Measurements from ENCODE around the gene STMN1.

The STMN1 gene

GRCh38 chr1:25922056-25922970 lies 16.1 kb upstream of the STMN1 start:
- H3K9me3 ChIP-seq (ENCODE audit: control insufficient read depth, low read length): no peaks in the 10 kb centered on the region
- peak; percentile 24 to 27 (median 25) for DNase-seq
- no peaks in the 10 kb centered on the region for H3K27me3 ChIP-seq (replicated peaks; ENCODE audit: control insufficient read depth, insufficient read depth, low read length, poor library complexity, severe bottlenecking)
- peak overlapping the region; percentile 57 for H3K4me3 ChIP-seq (ENCODE audit: insufficient read depth, low read depth, low read length, poor library complexity, severe bottlenecking)
- peaks cover 23% of the 10 kb centered on the region for H3K4me1 ChIP-seq (ENCODE audit: control insufficient read depth, insufficient read depth, low read length, poor library complexity, severe bottlenecking)
- no peaks in the 10 kb centered on the region for H3K36me3 ChIP-seq (ENCODE audit: control insufficient read depth, insufficient read depth, low read length)
- peak overlapping the region; percentile 5 for H3K27ac ChIP-seq (ENCODE audit: insufficient read depth, low read length, poor library complexity, severe bottlenecking)

- no peaks in the 10 kb centered on the region for H3K9me3 ChIP-seq (ENCODE audit: control insufficient read depth, low read length)
- no peak for DNase-seq
- H3K4me1 ChIP-seq (ENCODE audit: control insufficient read depth, insufficient read depth, low read length, poor library complexity, severe bottlenecking): peaks cover 23% of the 10 kb centered on the region
- no peaks in the 10 kb centered on the region for H3K36me3 ChIP-seq (ENCODE audit: control insufficient read depth, insufficient read depth, low read length)
- H3K27me3 ChIP-seq (replicated peaks; ENCODE audit: control insufficient read depth, insufficient read depth, low read length, poor library complexity, severe bottlenecking): no peaks in the 10 kb centered on the region
- no peak overlapping the region for H3K27ac ChIP-seq (ENCODE audit: insufficient read depth, low read length, poor library complexity, severe bottlenecking)
- H3K4me3 ChIP-seq (ENCODE audit: insufficient read depth, low read depth, low read length, poor library complexity, severe bottlenecking): no peak overlapping the region
Observed at GRCh38 chr1:25918615-25919014, 12.4 kb upstream of the STMN1 start.

GRCh38 chr1:25917996-25918395 lies 11.8 kb upstream of the STMN1 start:
- no peak overlapping the region for H3K27ac ChIP-seq (ENCODE audit: insufficient read depth, low read length, poor library complexity, severe bottlenecking)
- H3K36me3 ChIP-seq (ENCODE audit: control insufficient read depth, insufficient read depth, low read length): no peaks in the 10 kb centered on the region
- no peak for DNase-seq
- no peaks in the 10 kb centered on the region for H3K9me3 ChIP-seq (ENCODE audit: control insufficient read depth, low read length)
- H3K4me3 ChIP-seq (ENCODE audit: insufficient read depth, low read depth, low read length, poor library complexity, severe bottlenecking): no peak overlapping the region
- H3K27me3 ChIP-seq (replicated peaks; ENCODE audit: control insufficient read depth, insufficient read depth, low read length, poor library complexity, severe bottlenecking): no peaks in the 10 kb centered on the region
- peaks cover 20% of the 10 kb centered on the region for H3K4me1 ChIP-seq (ENCODE audit: control insufficient read depth, insufficient read depth, low read length, poor library complexity, severe bottlenecking)

GRCh38 chr1:25916460-25916859 lies 10.2 kb upstream of the STMN1 start:
- DNase-seq: no peak
- no peak overlapping the region for H3K27ac ChIP-seq (ENCODE audit: insufficient read depth, low read length, poor library complexity, severe bottlenecking)
- H3K9me3 ChIP-seq (ENCODE audit: control insufficient read depth, low read length): no peaks in the 10 kb centered on the region
- H3K27me3 ChIP-seq (replicated peaks; ENCODE audit: control insufficient read depth, insufficient read depth, low read length, poor library complexity, severe bottlenecking): no peaks in the 10 kb centered on the region
- H3K4me3 ChIP-seq (ENCODE audit: insufficient read depth, low read depth, low read length, poor library complexity, severe bottlenecking): no peak overlapping the region
- no peaks in the 10 kb centered on the region for H3K36me3 ChIP-seq (ENCODE audit: control insufficient read depth, insufficient read depth, low read length)
- peaks cover 9% of the 10 kb centered on the region for H3K4me1 ChIP-seq (ENCODE audit: control insufficient read depth, insufficient read depth, low read length, poor library complexity, severe bottlenecking)

- Histone ChIP-seq H3K9me3 (ENCODE audit: control insufficient read depth, low read length) (no peaks in the 10 kb centered on the region), H3K27ac (ENCODE audit: insufficient read depth, low read length, poor library complexity, severe bottlenecking) (no peak overlapping the region)
- no peak for DNase-seq
Observed at GRCh38 chr1:25914074-25914995, 8.1 kb upstream of the STMN1 start.

GRCh38 chr1:25913206-25913605 lies 7.0 kb upstream of the STMN1 start:
- DNase-seq: no peak
- Histone ChIP-seq H3K4me3 (ENCODE audit: insufficient read depth, low read depth, low read length, poor library complexity, severe bottlenecking) (no peak overlapping the region), H3K27me3 (replicated peaks; ENCODE audit: control insufficient read depth, insufficient read depth, low read length, poor library complexity, severe bottlenecking) (no peaks in the 10 kb centered on the region), H3K27ac (ENCODE audit: insufficient read depth, low read length, poor library complexity, severe bottlenecking) (no peak overlapping the region), H3K36me3 (ENCODE audit: control insufficient read depth, insufficient read depth, low read length) (no peaks in the 10 kb centered on the region), H3K4me1 (ENCODE audit: control insufficient read depth, insufficient read depth, low read length, poor library complexity, severe bottlenecking) (peaks cover 5% of the 10 kb centered on the region), H3K9me3 (ENCODE audit: control insufficient read depth, low read length) (no peaks in the 10 kb centered on the region)

More at GRCh38 chr1:25914074-25914995, 8.1 kb upstream of the STMN1 start:
- no peaks in the 10 kb centered on the region for H3K27me3 ChIP-seq (replicated peaks; ENCODE audit: control insufficient read depth, insufficient read depth, low read length, poor library complexity, severe bottlenecking)
- no peak overlapping the region for H3K4me3 ChIP-seq (ENCODE audit: insufficient read depth, low read depth, low read length, poor library complexity, severe bottlenecking)
- no peaks in the 10 kb centered on the region for H3K36me3 ChIP-seq (ENCODE audit: control insufficient read depth, insufficient read depth, low read length)
- H3K4me1 ChIP-seq (ENCODE audit: control insufficient read depth, insufficient read depth, low read length, poor library complexity, severe bottlenecking): peaks cover 9% of the 10 kb centered on the region

- no peaks in the 10 kb centered on the region for H3K27me3 ChIP-seq (replicated peaks; ENCODE audit: control insufficient read depth, insufficient read depth, low read length, poor library complexity, severe bottlenecking)
- no peak overlapping the region for H3K4me3 ChIP-seq (ENCODE audit: insufficient read depth, low read depth, low read length, poor library complexity, severe bottlenecking)
- no peaks in the 10 kb centered on the region for H3K9me3 ChIP-seq (ENCODE audit: control insufficient read depth, low read length)
- H3K27ac ChIP-seq (ENCODE audit: insufficient read depth, low read length, poor library complexity, severe bottlenecking): no peak overlapping the region
- no peak for DNase-seq
- H3K36me3 ChIP-seq (ENCODE audit: control insufficient read depth, insufficient read depth, low read length): no peaks in the 10 kb centered on the region
- H3K4me1 ChIP-seq (ENCODE audit: control insufficient read depth, insufficient read depth, low read length, poor library complexity, severe bottlenecking): no peaks in the 10 kb centered on the region
Observed at GRCh38 chr1:25912076-25912831, 6.0 kb upstream of the STMN1 start.

GRCh38 chr1:25911162-25911561 lies 4.9 kb upstream of the STMN1 start:
- Histone ChIP-seq H3K27me3 (replicated peaks; ENCODE audit: control insufficient read depth, insufficient read depth, low read length, poor library complexity, severe bottlenecking) (no peaks in the 10 kb centered on the region), H3K4me3 (ENCODE audit: insufficient read depth, low read depth, low read length, poor library complexity, severe bottlenecking) (no peak overlapping the region), H3K4me1 (ENCODE audit: control insufficient read depth, insufficient read depth, low read length, poor library complexity, severe bottlenecking) (peaks cover 6% of the 10 kb centered on the region), H3K27ac (ENCODE audit: insufficient read depth, low read length, poor library complexity, severe bottlenecking) (no peak overlapping the region), H3K36me3 (ENCODE audit: control insufficient read depth, insufficient read depth, low read length) (no peaks in the 10 kb centered on the region), H3K9me3 (ENCODE audit: control insufficient read depth, low read length) (no peaks in the 10 kb centered on the region)
- DNase-seq: no peak

GRCh38 chr1:25909040-25909439 lies 2.8 kb upstream of the STMN1 start:
- no peak overlapping the region for H3K4me3 ChIP-seq (ENCODE audit: insufficient read depth, low read depth, low read length, poor library complexity, severe bottlenecking)
- H3K4me1 ChIP-seq (ENCODE audit: control insufficient read depth, insufficient read depth, low read length, poor library complexity, severe bottlenecking): peaks cover 20% of the 10 kb centered on the region
- DNase-seq: no peak
- no peaks in the 10 kb centered on the region for H3K36me3 ChIP-seq (ENCODE audit: control insufficient read depth, insufficient read depth, low read length)
- no peaks in the 10 kb centered on the region for H3K9me3 ChIP-seq (ENCODE audit: control insufficient read depth, low read length)
- no peaks in the 10 kb centered on the region for H3K27me3 ChIP-seq (replicated peaks; ENCODE audit: control insufficient read depth, insufficient read depth, low read length, poor library complexity, severe bottlenecking)
- no peak overlapping the region for H3K27ac ChIP-seq (ENCODE audit: insufficient read depth, low read length, poor library complexity, severe bottlenecking)

Measured in effector memory CD4-positive, alpha-beta T cell (primary cell).